AG09319 (cell line): ENCODE data around the gene EPSTI1.

Experiments
- DNase-seq: peaks from one replicate; pipeline ENCODE4 v3.0.0-alpha.2; 2010; ENCODE audit warnings: low read depth; ENCODE audit errors: extremely low read depth
- CTCF ChIP-seq: IDR thresholded peaks from 2 replicates; pipeline ENCODE4 v1.5.1; 2011; ENCODE audit warnings: low read depth, mild to moderate bottlenecking, inconsistent platforms, low read length, moderate library complexity

Gene EPSTI1

GRCh38 chr13:42981853-42982252 lies 10.2 kb downstream of the EPSTI1 start:
- no peak for TF ChIP-seq CTCF
- DNase-seq = no peak

DNA sequence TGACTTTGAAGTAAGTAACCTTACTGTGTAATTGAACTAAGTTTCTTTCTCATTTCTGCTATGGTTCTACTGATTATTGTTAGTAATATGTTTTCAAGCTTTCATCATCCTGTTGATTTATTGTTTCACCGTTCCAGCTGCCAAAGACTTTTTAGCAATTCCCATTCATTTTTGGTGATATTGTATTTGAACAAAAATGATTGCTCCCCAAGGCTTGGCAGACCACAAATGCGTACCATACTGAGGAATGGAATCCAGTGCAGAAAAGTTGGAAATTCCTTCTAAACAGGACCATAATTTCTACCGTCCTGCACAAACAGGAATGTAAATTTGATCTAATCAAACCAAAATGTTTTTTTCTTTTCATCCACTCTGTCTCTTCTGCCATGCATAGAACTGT lies 10.7 kb downstream of the EPSTI1 start:
- TF ChIP-seq CTCF = no peak
- DNase-seq = peak; percentile 69

GRCh38 chr13:42977219-42977659 lies 14.8 kb downstream of the EPSTI1 start:
- DNase-seq = no peak
- no peak for TF ChIP-seq CTCF

GRCh38 chr13:42976066-42976465 lies 16.0 kb downstream of the EPSTI1 start:
- TF ChIP-seq CTCF = no peak
- DNase-seq = no peak

- TF ChIP-seq CTCF = no peak
- no peak for DNase-seq
Measured at GRCh38 chr13:42973581-42973980, 18.5 kb downstream of the EPSTI1 start.

DNA sequence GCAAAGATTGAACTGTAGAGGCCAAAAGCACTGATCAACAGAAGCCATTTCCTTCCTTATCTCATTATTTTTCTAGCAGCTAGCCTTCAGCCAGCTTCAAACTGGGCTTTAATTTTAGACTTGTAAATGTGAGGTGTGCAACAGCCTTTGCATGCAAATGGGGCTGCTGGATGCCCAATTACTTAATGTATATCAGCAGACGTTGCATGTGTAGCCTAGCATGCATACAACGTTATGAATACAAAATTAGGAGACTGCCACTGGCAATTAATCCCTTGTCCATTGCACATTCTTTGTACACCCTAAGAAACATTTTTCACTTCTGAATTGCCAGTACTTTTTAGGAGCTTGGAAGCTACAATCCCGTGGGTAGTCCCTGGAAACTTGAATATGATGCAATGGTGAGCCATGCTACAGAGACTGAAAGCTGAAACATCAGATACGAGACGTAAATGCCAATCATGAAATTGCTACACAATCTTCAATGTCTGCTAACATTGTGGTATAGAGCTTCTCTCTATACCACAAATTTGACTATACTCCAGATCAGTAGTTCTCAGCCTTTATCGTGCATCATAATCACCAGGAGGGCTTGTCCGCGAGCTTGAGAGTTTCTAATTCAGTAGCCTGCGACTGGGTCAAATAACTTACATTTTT lies 20.2 kb downstream of the EPSTI1 start:
- no peak for DNase-seq
- no peak for TF ChIP-seq CTCF

GRCh38 chr13:42970824-42971690 lies 21.0 kb downstream of the EPSTI1 start:
- no peak for DNase-seq
- peak; percentile 41 for TF ChIP-seq CTCF
